Stimulated activated CD8-positive, alpha-beta memory T cell treated with anti-CD3 and anti-CD28 coated beads, Interleukin-12 subunit alpha, Interleukin-12 subunit beta, amount 100 ng/mL, for 4 hours (primary cell): ENCODE results near the gene YTHDC2.
A peak's percentile ranks its signal among the peaks of the same experiment; 100 is the strongest.

ENCODE experiments used
- DNase-seq: peaks from one replicate; pipeline ENCODE4 v3.0.0-alpha.2; 2020; ENCODE audit warnings: low read depth

YTHDC2 gene

GRCh38 chr5:113513384-113514288, at the start of gene YTHDC2:
YTHDC2 (plus strand) TSS chr5:113513694; CDS start chr5:113513896, 202 bp downstream.
- DNase-seq, result peak; percentile 82

GRCh38 chr5:113474100-113474728, 39.3 kb upstream of the YTHDC2 start:
- DNase-seq, result no peak

GRCh38 chr5:113478691-113479090, 34.8 kb upstream of the YTHDC2 start:
- no peak for DNase-seq

- DNase-seq, result no peak
These were observed 33.3 kb upstream of the YTHDC2 start for GRCh38 chr5:113480243-113480642.

GRCh38 chr5:113487416-113487780, 26.1 kb upstream of the YTHDC2 start:
- DNase-seq, result no peak

- no peak for DNase-seq
These were observed 25.5 kb upstream of the YTHDC2 start, which contains the start of gene MCC for GRCh38 chr5:113487781-113488644. MCC (minus strand) TSS chr5:113488453.

- no peak for DNase-seq
These were observed 24.8 kb upstream of the YTHDC2 start for GRCh38 chr5:113488645-113489184.

GRCh38 chr5:113489299-113489698, 24.2 kb upstream of the YTHDC2 start:
- no peak for DNase-seq

GRCh38 chr5:113490317-113490716, 23.2 kb upstream of the YTHDC2 start:
- DNase-seq, result no peak

- DNase-seq, result no peak
These were observed 22.5 kb upstream of the YTHDC2 start for GRCh38 chr5:113491022-113491421.

- DNase-seq, result no peak
These were observed 20.0 kb upstream of the YTHDC2 start for GRCh38 chr5:113493446-113493845.

GRCh38 chr5:113495422-113495841, 18.1 kb upstream of the YTHDC2 start:
- no peak for DNase-seq

- DNase-seq, result no peak
These were observed 11.4 kb upstream of the YTHDC2 start for GRCh38 chr5:113502073-113502472.

- no peak for DNase-seq
These were observed 10.3 kb upstream of the YTHDC2 start for GRCh38 chr5:113503146-113503545.

- no peak for DNase-seq
These were observed 8.3 kb upstream of the YTHDC2 start for GRCh38 chr5:113505181-113505580.

- DNase-seq, result no peak
These were observed 5.9 kb upstream of the YTHDC2 start for GRCh38 chr5:113507601-113508000.

GRCh38 chr5:113508756-113509155, 4.7 kb upstream of the YTHDC2 start:
- DNase-seq, result no peak

- DNase-seq, result no peak
These were observed 2.5 kb upstream of the YTHDC2 start for GRCh38 chr5:113510836-113511451.

GRCh38 chr5:113512341-113512740, 1.2 kb upstream of the YTHDC2 start:
- DNase-seq, result no peak

- DNase-seq, result no peak
These were observed 768 bp downstream of the YTHDC2 start for GRCh38 chr5:113514289-113514635.

GRCh38 chr5:113518884-113519283, 5.4 kb downstream of the YTHDC2 start:
- no peak for DNase-seq

GRCh38 chr5:113519412-113519811, 5.9 kb downstream of the YTHDC2 start:
- DNase-seq, result no peak
